DND-41 (cell line): Measurements from ENCODE around the gene MAP3K14.

ENCODE experiments used
- CTCF ChIP-seq: IDR thresholded peaks from 2 replicates; pipeline ENCODE4 v1.5.1; 2012; ENCODE audit warnings: borderline replicate concordance, low read length, moderate library complexity, mild to moderate bottlenecking; ENCODE audit not compliant: poor library complexity, severe bottlenecking; ENCODE audit errors: extremely low read depth
- EZH2 ChIP-seq: IDR thresholded peaks from 3 replicates; pipeline ENCODE4 v1.6.1; 2012; ENCODE audit warnings: borderline replicate concordance, low read depth, mild to moderate bottlenecking, moderate library complexity, low read length, inconsistent platforms; ENCODE audit not compliant: severe bottlenecking

GRCh38 chr17:45227926-45228762 is 88.7 kb downstream of the MAP3K14 start:
- no peak for TF ChIP-seq CTCF
- TF ChIP-seq EZH2, result no peak
